ENCODE measurements around the gene KNCN.

Gene KNCN

DNA sequence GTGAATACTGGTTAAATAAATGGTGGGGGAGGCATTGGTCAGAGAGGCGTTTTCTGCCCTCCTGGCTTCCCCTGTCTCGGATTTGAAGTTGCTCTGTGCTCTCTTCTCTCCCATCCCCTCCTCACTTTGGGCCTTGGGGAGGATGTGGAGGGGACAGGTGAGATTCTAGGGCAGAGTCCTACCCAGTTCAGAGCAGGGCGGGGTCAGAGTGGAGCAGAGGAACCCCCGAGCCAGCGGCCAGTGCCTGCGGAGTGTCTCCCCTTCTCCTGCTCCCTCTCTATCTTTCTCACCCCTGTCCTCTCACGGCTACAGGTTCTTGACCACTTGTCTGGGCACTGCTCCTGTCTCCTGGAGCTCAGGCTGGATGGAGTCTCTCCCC, 8.1 kb downstream of the KNCN start:
- DNase-seq = no peak

DNA sequence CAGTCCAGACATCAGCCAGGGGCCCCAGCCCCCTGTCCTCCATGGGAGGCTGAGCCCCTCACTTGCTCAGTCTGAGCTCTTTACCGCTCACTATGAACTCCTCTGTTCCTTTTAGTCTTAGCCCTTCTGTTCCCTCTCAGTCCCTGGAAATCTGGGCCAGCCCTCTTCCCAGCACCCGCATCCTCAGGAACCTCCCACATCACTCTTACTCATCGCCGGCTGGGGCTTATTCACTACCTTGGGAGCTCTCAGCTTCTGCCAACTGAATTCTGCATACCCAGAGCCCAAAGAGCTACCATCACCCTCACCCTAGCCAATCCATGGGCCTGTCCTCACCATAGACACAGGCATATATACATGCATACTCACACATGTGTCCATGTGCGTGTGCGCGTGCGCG, 11.5 kb downstream of the KNCN start:
- no peak for DNase-seq

DNA sequence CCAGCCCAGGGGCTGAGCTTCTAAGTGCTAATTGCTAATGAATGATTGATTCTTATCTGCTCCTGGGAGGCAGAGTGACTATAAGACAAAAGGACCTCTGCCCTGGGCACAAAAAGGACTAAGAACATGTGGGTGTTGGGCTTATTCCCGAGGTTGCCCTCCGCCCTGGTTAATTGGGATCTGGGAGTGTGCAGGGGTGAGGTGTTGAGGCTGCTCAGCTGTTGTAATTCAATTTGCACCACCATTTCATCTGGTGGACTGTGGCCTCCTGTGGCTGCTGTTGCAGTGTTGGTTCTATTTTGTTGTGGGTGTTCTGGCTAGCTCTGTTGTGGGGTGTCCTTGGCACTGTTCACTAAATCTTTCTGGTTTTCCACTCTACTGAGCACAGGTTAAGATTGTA, 13.3 kb downstream of the KNCN start:
- DNase-seq = no peak

DNA sequence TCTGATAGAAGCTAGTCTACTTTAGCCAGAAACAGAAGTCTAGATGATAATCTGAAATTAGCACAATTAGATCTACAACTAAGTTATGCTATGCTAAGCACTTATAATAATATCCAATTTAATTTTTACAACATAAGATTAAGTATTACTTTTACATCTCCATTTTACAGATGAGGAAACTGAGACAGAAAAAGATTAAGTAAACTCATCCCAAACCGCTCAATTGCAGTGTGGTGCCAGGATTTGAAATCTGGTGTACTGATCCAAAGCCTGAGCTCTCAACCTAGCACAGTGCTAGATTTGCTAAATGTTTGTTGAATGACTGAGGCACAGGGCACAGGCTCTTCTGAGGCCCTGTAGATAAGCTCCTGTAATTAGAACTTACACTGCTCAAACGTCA, 13.8 kb downstream of the KNCN start:
- no peak for DNase-seq

DNA sequence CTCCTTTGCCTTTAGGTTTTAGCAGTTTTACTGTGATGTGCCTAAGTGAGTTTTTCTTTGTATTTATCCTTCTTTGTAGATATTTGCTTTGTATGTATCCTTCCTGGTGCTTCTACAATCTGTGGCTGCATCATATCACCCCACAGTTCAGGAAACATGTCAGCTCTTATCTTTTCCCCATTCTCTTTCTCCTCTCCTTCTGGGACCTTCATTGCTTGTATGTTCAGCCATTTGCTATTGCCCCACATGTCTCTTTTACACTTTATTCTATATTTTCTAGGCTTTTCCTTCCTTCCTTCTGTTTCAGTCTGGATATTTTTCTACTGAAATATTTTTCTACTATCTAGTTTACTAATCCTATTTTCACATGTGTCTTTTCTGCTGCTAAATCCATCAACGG, 14.9 kb downstream of the KNCN start:
- no peak for DNase-seq

DNA sequence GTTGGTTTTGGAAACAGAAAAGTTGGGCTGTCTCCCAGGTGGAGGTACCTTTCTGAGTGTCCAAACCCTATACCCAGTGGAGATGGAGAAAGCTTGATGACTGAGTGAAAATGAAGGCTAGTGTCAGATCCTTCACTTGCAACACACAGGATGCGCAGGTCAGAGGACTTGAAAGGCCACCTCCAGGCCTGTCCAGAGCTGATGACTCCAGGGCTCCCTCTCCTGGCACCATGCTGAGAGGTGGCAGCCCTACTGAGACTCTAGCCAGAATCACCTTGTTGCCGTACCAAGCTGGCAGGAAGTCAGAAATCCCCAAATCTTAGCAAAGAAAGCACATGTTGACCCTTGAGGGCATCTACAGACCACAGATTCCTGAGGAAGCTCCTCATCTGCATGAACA, 16.4 kb downstream of the KNCN start:
- DNase-seq = peak; percentile 25

DNA sequence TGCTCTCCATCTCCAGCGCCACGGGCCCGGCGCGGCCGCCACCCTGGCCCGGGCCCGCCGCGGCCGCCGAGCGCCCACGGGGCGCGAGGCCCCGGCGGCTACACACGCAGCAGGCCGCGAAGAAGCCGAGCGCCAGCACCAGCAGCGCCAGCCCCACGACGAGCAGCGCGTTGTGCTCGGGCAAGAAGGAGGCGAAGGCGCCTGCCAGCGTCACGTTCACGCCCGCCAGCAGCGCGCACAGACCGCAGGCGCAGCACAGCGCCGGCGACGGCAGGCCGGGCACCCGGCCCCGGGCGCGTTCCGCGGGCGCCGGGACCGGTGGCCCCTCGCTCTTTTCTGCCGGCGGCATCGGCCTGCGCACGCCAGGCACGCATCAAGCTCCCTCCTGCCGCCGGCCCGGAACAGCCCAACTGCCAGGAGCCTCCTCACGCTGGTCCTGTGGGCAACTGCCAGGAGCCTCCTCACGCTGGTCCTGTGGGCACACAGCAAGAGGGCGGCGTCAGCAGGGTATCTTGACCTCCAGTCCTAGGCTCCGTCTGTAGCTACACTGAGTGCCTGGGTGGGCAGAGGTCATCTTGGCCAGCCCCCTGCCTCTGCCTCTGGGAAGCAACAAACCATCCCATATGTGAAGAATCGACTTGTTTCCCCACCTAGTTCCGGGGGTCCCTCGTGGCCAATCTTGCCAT, 18.1 kb downstream of the KNCN start:
- DNase-seq = peak; percentile 56

DNA sequence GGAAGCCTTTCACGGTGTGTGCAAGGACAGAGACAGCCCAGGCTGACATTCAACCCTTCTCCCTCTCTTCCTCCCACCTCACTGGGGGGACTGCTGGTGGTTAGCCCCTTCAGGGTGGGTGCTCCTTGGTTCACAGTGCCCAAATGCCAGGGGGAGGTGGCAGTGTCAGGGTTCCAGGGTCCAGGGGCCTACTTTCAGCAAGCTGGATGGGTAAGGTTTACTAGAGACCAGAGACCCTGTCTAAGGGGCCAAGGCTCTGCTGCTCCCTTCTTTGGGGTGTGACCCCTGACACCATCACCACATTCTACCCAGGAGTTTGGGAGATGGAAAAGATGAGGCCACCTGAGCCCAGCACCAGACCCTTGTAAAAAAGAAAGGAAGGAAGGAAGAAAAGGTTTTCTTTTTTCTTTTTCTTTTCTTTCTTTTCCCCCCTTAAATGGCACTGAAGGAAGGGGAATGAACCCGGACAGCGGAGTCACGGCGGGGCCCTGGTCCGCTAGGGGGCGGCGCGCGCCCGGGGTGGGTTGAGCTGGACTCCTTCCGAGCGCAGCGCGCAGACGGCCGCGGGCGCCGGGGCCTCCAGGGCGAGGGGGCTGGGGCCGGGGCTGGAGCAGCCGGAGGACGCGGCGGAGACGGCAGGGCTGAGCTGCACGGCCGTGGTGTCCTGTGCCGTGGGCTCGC, 18.8 kb downstream of the KNCN start:
- peak; percentile 75 for DNase-seq

DNA sequence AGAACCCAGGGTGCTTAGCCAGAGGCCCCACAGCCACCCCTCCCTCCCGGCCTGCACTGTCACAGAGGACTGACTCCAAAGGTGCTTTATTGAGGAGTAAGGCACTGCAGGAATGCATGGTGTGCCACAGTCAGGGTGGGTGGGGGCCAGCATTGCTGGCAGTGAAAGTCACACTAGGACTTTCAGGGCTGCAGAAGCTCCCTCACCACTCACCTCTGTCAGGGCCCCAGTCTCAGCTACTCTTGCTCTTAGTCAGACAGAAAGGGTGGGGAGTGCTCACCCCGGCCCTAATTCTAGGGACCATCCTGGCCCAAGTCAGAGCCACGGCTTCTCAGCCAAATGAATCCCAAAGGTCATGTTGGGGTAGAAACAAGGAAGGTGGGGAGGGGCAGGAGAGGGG, 19.4 kb downstream of the KNCN start:
- DNase-seq = no peak

DNA sequence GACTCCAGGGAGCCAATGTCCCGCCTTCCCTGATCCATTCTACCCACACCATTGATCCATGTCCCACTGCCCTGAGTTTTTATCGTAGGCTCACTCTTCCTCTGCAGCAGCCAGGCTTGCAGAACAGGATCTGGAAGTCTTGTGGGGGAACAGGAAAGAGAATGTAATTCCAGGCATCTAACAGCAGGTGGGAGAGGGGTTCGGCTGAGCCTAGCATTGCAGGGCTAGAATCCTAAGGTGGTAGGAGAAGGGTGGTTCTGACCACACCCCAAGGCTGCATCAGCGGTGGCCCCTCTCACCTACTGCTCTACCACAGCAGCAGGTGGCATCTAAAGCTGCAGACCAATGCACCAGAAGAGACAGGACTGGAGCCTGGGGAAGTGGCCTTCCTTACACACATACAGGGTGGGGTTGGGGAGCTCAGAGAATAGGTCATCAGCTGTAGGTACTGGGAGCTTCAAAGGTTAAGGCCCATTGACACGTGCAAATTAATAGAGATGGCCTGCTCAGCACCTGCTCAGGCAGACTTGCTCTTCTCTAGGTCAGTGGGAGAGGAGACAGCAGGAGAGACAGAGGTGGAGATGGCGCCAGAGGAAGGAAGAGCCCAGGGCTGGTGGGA, 20.5 kb downstream of the KNCN start:
- DNase-seq = no peak

DNA sequence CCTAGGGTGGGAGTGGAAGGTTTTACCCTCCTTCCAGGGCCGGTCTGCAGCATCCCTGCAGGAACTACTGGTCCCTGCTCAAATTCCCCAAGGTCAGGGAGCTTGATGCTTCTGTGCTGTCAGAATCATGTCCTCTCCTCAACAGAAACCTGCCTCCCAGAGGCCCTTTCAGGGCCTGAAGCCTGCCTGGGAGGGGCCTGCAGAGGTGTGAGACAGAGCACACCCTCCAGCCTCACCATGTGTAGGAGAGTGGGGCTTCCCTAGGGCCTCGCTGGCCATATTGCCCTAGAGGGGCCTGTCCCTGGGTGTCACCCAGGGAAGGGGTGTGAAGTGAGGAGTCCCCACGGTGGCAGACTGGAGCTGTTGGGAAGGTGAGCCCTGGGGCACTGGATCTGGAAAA, 21.1 kb downstream of the KNCN start:
- DNase-seq = no peak

DNA sequence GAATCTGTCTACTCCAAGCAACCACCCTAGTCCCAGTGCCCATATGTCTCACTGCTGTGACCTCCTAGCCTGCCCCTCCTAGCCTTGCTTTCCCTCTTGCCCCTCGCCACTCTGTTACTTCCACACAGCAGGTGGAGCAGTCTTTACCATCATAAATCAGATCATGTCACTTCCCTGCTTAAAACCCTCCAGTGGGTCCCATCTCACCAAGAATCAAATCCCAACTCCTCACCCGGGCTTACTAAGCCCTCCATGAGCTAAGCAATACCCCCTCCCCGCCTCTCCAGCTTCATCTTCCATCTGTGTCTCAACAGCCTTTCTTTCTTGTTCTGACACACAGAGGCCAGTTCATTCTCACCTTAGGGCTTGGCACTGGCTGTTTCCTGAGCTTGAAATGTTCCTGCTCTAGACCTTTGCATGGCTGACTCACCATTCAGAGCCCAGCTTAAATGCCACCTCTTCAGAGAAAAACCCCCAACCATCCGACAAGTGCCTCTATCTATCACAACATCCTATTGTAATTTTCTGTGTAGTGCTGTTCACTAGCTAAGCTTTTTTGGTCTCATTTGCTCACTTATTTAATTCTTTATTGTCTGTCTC, 22.3 kb downstream of the KNCN start:
- no peak for DNase-seq

DNA sequence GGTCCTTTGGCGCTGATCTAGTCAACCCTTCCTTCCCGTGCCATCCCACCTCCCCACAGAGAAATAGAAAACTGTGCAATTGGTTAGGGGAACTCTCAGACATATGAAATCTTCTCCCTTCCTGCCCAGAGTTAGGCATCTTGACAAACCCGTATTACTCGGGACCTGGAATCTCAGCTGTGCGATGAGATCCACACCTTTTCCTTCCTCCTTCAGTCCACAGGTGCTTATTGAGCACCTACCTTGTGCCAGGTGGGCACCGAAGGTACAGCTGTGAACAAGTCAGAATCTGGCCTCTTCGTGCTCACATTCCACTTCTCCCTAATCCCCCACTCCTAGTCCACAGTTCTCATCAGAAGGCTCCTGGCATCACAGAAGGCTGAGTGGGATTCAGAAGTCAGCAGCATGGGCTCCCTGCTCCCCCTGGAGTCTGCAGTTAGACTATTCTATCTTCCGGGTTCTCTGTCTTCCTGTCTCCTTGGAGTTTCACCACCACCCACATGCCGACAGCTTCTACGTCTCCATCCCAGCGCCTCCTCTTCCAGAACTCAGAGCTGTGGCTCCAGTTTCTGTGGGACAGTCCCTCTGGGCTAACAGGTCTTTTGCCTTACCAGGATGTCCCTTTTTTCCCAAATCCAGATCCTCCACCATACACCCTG, 23.0 kb downstream of the KNCN start:
- no peak for DNase-seq

DNA sequence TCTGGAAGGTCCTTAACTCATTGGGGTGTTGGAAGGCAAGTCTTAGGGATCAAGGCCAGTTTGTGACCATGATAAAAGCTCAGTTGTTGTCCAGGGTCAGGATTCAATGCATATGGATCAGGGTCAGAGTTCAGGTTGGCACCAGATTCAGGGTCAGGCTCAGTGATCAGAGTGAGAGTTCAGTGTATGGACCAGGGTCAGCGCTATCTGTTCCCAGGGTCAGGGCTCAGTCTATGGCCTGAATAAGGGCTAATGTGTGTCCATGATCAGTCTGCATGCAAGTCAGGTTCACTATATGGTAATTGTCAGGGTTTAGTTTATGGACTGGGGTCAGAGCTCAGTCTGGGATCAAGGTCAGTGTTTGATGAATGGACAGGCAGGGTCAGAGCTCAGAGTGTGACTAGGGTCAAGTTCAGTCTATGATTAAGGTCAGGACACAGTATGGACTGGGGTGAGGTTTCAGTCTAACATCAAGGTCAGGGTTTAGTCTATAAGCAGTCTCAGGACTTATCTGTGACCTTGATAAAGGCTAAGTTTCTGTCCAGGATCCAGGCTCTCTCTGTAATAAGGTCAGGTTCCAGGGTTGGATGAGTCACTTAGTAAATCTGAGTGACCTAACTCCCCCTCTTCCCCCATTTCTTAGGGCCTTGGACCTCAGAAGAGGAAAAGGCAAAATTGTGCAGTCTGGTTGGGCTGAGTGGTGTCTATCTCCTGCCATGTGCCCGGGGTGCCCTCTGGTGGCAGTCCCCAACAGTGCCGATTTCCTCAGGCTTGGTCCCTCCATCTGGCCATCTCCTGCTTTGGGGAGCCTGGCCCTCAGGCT, 23.8 kb downstream of the KNCN start:
- peak; percentile 80 for DNase-seq

DNA sequence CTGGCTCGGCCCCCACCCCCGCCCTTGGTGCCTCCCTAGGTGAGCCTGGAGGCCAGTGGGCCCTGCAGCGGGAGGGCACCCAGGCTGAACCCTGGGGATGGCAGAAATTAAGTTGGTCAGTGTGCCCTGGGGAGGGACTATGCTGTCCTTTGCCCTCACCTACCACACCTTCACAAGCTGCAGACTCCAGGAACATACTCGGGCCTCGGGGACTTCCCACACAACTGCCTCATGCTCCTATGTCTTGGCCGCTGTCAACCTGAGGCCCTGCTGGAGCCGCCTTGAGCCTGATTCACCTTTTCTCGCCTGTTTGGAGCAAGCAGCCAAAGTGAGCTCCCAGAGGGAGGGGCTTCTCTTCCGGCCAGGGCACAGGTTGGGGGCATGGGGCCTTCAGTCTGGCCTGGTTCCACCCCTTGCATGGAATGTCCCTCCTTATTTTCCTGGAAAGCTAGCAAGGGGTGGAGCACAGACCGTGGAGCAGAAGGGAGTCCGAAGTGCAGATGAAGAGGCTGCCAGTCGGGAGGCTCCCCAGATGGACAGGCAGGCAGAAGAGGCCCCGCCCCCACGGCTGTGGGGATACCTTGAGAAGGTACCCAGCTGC, 24.7 kb downstream of the KNCN start:
- DNase-seq = no peak

DNA sequence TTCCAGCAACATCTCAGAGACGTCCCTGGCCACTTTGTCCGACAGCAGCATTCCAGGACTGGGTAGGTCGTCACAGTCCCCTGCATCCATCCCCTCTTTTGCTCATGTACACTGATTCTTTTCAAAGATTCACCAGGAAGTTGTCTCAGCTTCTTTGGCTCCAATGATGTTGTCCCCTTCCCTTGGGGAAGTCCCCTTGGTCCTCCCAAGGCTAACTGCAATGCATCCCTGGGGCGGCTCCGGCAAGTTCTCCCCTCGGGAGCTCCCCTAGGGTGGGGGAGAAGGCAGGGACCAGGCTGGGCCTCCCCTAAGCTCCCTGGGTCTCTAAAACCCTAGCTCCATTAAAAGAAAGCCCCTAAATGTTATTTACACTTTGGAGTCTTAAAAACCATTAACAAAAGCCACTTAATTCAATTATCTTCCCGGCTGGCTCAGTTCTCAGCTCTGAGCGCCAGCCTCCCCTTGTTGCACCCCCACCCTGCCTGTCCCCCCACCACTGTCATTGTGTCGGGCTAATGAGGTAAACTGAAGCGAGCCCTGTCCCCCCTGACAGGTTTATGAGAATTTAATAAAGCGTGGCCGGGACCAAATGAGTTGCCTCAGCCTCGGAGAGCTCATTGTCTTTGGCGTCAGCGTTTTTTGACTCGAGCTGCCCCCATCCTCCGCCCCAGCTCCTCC, 25.3 kb downstream of the KNCN start:
- no peak for DNase-seq

DNA sequence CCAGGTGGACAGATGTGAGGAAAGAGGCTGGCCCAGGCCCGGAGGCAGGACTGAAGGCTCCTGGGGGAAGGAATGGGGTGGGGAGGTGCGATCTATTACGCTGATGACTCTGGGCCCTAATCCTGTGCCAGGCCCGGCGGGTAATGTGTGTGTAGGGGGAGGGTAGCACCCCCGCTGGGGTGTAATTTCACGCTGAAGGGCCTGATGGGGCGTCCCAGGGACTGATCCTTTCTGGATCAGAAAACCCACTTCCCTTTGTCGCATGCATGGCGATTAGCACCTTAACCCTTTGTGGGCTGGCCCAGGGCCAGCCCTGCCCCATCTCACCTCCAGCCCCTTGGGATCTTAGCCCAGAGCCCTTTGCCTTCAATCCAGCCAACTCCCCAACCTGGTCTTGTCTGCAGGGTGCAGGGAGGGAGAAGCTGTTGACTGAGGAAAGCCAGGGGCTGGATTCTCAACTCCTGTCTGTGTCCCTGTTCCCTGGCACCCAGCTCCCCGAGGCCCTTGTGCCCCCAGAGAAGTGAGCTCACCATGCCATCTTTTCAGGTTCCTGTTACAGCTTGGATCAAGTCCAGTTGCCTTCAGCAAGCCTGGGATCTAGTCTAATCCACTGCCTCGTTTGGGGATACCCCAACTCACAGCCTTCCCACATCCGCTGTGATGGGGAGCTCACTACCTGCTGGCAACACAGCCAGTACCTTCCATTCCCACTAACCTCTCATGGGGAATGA, 26.0 kb downstream of the KNCN start:
- DNase-seq = no peak

DNA sequence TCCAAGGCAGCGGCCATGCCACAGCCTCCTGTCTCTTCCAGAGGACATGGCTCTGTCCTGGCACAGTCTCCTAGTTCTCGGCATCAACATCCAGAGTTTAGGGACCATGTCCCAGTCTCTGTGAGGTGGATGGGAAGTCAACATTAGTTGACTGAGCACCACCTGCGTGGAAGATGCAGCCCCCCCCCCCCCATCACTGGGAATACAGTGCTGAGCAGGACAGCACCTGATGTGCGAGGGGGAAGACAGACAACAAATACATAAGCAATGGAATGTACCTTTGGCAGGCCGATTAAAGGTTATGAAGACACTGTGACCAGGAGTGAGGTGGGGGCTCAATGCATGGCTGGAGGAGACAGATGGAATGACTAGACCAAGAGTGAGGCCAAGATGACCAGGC, 26.6 kb downstream of the KNCN start:
- DNase-seq = no peak

DNA sequence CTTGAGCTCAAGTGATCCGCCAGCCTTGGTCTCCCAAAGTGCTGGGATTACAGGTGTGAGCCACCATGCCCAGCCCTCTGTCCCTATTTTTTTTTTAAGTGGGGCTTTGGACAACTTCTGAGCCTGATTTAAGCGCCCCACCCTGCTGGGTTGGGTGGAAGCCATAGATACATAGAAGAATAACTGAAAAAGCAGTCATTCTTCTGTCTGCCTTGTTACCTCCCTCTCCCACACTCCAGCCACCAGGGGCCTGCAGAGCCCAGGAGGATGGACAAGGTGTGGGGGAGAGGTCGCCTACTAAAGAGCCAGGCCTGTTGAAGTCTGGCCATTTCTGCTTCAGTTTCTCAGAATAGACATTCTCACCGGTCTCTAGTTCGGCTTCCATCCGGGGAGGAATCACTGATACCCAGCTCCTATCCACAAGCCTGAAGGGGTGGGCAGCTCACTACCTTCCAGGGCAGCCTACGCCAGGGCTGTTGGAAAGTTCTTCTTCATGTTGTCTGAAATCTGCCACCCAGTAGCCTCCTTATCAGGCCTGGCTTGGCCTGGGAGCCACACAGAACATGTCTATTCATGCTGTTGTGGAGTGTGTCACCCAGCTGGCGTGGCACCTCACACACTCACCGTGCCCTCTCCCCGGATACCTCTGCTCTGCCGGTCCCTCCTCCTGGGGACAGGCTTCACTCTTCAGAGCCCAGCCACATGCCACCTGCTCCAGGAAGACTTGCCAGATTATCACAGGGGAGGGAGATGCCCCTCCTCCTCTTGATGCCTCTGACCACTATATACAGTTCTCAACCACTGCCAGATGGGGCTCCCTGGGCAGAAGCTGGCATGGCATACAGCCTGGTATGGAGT, 27.7 kb downstream of the KNCN start:
- no peak for DNase-seq

DNA sequence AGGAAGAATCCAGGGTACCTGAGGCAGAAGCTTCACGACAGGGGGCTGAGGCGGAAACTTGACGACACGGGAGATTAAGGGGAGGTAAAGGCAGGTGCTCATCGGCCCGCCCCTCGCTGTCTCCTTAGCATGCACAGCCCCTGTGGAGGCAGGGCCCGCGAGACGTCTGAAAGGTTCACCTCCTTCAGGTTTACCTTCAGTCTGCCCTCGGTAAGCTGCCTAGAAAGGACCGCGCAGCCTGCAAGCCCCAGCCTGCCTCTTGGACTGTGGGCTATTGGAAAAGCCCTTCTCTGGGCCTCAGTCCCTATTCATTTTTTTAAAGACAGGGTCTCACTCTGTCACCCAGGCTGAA, 28.5 kb downstream of the KNCN start:
- no peak for DNase-seq
